HS-27A (cell line): ENCODE data around the gene CYP46A1.

ENCODE experiments used
- DNase-seq: peaks from one replicate; pipeline ENCODE4 v3.0.0-alpha.2; 2012; ENCODE audit warnings: low read depth, missing footprints

CYP46A1 gene

GRCh38 chr14:99674064-99674650, 9.9 kb upstream of the CYP46A1 start:
- no peak for DNase-seq

DNA sequence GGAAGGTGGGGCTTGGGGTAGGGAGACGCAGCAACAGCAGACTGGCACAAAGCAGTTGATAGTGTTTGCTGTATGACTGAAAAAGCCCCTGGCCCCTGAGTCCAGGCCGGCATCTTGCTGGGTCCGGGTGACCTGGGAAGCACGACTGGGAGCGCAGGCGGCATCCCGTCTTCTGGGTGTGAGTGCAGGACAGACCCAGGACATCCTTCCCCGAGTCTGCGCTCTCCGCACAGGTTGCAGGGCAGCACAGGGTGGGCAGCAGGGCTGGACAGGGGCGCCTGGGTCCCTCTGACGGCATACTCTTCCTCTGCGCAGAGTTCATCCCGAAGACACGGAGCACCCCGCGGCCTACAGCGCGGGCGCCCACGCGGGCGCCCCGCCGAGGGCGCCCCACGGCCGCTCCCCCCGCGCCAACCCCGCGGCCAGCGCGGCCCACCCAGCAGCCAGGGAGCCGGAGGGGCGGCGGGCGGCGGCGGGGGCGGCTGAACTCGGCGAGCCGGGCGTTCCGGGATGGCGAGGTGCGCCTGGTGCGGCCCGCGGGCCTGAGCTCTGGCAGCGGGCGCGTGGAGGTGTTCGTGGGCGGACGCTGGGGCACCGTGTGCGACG, 9.2 kb upstream of the CYP46A1 start:
- DNase-seq, result no peak

- DNase-seq, result no peak
These were observed 8.7 kb upstream of the CYP46A1 start for GRCh38 chr14:99675382-99675835.

DNA sequence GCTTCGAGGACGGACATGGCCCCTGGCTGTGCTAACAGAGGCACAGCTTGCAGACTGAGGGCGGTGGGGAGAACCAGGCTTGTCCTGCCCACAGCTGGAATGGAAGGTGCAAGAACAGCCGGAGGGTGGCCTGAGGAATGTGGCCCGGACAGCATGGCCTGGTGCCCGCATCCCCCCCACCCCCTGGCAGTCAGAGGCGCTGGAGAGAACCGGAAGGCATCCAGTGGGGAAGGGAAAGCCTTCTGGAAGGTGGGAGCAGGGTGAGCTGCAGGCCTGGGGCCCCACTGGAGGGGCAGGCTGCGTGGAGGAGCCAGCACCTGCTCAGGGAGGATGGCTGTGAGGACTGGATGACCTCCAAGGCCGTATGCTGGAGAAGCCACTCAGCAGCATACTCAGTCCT, 8.1 kb upstream of the CYP46A1 start:
- DNase-seq, result no peak

DNA sequence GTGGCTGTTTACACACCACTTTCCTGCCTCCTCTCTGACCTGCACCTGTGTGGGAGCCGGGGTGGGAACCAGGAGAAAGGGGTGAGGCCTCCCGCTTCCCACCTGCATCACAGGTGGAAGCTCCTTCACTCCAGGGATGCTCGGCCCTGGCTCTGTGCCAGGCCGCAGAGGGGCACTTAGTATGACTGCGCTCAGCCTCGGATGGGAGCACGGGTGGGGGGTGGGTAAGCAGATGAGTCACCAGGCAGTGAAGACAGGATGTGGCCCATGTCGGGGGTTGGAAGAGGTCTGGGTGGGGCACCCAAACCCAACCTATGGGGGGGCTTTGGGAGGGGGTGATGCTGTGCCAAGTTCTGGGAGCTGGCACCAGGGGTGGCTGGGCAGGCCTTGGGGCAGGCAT, 7.4 kb upstream of the CYP46A1 start:
- DNase-seq, result no peak

DNA sequence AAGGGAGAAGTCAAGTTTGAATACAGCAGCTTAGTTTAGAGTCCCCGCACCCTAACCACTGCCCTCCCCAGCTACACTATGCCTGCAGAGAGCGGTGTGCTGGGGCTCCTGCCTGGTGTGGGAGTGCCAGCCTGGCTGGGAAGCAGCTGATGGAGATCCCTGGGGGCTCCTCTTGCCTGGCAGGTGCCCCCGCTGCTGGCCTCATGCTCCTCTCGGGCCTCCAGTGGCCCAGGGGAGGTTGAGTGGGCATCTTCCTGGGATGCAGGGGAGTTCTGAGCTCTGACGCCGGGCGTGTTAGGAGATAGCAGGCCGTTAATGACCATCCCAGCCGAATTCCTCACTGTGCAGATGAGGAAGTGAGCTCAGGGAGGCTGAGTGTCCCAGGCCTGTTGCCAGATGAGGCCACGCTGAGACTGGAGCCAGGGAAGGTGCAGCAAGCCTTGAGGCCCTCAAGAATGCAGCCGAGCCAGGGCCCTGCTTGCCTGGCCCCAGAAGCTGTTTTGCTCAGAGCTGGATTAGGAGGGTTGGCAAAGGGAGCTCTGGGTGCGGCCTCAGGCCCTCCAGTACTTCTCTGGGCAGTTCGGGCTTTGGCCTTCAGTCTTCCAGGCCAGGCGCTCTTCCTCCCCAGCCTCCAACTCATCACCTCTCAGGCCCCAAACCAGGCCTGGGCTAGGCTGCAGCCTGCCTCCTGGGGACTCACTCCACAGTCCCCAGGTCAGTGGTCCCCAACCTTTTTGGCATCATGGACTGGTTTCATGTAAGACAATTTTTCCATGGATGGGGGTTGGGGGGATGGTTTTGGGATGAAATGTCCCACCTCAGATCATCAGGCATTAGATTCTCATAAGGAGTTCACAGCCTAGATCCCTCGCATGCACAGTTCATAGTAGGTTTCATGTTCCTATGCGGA, 6.6 kb upstream of the CYP46A1 start:
- DNase-seq, result no peak

DNA sequence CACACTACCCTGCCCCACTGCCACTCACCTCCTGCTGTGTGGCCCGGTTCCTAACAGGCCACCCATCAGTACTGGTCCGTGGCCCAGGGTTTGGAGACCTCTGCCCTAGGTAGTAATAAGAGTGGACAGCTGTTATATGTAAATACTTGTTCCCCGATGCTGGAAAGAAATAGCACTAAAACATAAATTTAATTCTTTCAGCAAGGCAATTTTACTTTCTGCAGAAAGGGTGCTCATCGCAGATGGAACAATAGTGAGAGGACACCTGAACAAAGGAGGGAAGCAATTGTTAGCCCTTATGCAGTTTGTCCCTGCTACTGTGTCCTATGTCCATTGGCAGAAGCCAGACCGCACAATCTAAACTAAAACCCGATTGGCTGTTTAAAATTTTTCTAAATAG, 5.9 kb upstream of the CYP46A1 start:
- DNase-seq, result no peak

DNA sequence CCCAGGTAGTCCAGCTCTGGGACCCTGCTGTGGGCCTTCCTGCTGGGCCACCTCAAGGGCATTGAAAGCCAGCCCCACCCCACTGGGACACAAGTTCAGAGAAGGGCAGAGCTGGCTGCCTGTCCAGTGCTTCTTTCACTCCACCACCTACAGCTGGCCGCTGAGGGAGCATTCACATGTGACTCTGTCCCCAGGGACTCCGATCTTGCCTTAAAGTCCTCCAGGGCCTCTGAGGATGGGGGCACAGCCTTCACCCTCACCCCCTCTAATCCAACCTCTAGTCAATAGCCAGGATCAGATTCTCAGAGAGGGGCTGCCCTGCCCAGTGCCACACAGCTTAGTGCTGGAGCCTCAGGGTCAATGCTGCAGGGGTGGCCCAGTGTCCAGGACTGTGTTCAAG, 5.0 kb upstream of the CYP46A1 start:
- DNase-seq, result no peak

- no peak for DNase-seq
These were observed 4.6 kb upstream of the CYP46A1 start for GRCh38 chr14:99679543-99679942.

DNA sequence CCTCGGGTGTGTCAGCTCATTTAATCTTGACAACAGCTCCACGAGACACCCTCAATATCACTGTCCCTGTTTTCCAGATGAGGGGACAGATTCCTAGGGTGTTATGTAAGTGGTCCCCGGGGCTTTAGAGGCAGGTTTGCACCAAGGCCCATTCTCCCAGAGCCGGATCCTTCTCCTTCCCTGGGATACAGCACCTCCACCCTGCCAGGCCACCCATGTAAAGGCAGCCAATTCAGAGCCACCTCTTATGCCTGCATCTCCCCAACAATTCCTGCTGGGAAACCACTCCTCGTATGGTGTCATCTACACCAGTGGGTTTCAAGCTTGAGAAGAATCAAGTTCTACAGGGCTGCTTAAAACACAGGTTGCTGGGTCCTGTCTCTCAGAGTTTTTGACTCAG, 4.1 kb upstream of the CYP46A1 start:
- no peak for DNase-seq

DNA sequence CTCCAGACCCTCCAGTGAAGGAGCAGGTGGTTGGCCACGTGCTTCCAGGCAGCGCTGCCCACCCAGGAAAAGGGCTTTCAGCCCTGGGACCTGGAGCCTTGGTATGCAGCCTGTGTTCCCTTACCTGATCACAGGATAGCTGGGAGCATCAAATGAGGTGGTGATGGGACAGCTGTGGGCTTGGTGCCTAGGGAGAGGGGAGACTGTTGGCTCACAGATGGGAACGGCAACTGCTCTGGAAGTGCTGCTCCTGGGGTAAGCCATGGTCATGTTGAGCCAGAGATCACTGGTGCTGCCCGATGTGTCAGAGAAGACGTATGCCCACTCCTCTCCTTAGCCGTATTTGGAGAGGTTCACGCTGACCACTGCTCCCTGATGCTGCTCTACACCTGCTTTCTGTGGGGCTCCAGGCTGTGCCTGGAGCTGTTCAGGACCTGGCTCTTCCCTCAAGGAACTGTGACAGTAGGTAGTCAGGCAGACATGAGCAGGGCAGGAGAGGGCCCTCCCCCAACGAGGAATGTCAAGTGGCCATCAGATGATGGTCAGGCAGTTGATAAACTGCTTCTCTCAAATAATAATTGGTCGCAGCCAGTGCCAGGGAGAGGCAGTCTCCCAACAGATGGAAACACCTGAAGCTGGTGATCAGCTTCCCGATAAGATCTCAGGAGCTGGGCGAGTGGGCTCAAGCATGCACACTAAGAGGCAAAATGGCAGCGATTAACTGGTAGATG, 2.8 kb upstream of the CYP46A1 start:
- DNase-seq, result no peak

DNA sequence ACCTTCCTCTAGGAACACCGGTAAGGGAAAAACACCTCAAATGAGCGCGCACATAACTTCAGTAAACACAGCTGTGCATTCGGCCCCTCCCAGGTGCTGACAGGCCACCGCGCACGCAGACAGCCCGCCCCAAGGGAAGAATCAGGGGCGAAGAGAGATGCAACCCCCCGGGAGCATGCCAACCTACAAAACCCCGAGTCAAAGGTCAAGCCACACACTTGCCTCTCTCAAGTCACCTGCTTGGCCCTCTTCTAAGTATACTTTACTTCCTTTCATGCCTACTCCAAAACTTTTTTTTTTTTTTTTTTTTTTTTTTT, 2.3 kb upstream of the CYP46A1 start:
- DNase-seq, result no peak

DNA sequence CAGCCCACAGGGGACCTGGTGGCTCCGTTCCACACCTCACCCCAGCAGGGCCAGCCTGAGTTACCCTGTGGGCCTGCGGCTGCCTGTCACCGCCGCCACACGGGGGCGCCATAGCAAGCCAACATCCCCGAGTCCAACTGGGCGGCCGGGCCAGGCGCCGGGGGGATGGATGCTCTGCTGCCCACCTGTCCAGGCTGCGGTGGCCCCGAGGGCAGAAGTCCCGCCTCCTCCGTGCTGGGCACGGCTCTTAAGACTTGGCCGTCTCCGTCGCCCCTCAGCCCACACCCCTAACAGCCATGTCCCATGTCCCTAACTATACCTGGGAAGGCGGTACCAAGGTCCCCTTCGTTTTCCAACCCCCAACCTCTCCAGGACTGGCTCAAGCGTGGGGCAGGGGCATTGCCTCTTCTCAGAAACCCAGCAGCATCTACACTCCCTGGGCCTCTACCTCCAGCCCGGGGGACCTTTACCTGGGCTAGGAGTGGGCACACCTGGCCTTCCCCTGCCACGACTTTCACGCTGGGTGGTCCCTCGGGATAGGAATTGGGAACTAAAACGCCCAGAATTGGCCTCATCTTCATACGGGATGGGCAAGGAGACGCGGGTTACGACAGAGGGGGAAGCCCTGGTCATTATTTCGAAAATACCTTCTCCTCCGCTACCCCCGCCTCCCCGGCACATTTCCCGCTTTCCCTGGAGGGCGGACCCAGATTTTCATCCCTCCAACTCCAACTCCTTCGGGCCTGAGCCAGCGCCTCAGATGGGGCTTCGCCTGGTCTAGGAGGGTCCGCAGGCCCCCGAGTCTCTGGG, 1.1 kb upstream of the CYP46A1 start:
- peak; percentile 19 for DNase-seq

DNA sequence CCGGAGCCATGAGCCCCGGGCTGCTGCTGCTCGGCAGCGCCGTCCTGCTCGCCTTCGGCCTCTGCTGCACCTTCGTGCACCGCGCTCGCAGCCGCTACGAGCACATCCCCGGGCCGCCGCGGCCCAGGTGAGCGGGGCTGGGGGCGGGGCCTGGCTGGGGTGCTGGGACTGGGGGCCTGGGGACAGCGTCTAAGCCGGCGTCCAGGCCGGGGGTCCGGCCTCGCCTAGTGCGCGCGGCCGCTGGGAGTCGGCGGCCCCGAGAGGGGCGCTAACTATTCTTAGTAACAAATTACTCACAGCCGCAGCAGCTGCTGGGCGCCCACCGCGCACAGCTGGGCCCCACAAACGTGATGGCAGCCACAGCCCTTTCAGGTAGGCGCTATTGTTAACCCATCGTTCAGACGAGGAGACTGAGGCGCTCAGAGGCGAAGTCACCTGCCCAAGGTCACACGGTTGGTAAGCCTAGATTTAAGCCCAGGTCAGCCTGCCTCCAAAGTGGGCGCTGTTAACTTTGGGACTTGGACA, 374 bp downstream of the CYP46A1 start:
- DNase-seq, result no peak

DNA sequence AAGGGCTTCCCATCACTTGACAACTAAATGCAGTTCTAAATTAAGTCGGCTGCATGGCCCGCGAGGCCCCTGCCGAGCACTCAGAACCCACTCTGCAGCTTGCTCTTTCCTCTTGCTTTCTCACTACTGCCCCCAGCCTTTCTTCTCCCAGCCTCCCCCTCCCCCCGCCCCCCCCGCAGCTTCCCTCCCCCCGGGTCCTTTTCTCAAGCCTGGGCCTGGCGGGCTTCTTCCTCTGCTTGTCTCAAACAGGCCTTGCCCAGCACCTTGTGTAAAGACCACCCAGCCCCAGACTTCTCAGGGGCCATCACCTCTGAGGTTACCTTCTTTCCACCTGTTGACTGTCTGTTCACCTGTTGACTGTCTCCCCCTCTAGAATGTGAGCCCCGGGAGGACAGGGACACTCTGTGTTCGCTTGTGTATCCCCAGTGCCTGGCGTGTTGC, 1.1 kb downstream of the CYP46A1 start:
- no peak for DNase-seq

DNA sequence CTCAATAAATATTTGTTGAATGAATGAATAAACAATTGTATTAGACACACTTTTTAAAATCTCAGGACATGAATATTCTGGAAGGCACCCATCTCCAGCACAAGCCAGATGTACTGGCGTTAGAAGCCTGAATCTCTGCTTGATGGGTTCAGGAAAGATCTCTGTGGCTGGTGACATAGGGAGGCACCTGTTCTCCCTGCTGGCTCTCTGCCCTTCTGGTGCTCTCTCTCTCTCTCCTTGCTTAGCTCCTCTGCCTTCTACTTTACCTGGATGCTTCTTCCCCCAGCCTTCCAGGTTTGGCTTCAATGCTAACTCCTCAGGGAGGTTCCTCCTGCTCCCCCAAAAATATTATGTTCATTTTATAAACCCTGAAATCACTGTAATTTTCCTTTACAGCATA, 1.5 kb downstream of the CYP46A1 start:
- no peak for DNase-seq

DNA sequence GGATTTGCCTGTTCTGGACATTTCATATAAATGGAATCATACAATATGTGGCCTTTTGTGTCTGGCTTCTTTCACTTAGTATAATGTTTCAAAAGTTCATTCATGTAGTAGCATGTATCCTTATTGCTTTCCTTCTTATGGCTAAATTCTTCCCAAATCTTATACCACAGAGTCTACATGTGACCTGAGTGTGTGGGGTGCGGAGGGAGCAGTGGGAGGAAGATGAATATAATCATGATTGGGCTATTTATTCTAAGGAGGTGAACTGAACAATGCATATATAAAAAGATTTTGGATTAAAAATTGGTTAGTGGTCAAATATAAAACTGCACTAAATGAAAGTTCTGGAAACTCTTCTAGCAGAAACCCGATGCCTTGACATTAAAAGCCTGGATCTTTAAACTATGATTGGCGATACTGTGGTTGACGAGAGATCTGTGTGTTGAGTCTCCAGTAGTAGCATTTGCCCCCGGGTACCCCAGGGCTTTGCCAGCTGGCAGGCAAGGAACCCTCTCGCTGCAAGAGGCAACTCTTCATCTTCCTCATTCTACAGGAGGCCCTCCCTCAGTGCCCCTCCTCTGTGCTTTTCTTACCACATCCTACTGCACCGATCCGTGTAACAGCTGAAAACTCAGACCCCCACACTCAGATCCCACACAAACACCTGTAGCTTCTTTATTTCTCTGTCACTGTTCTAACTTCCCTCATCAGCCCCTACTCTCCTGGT, 2.6 kb downstream of the CYP46A1 start:
- DNase-seq, result no peak

- DNase-seq, result no peak
These were observed 3.4 kb downstream of the CYP46A1 start for GRCh38 chr14:99687284-99688209.

- no peak for DNase-seq
These were observed 4.1 kb downstream of the CYP46A1 start for GRCh38 chr14:99688210-99688581.

- no peak for DNase-seq
These were observed 4.5 kb downstream of the CYP46A1 start for GRCh38 chr14:99688629-99689028.
